ENCODE results near the gene OR10G3. TPM values are rescaled to one million over a fixed set of nuclear protein-coding genes. Genes with fewer than 3 reads are reported as not detected.

OR10G3 gene
- total RNA-seq, 1 experiment from 2014 or later, result not detected

DNA sequence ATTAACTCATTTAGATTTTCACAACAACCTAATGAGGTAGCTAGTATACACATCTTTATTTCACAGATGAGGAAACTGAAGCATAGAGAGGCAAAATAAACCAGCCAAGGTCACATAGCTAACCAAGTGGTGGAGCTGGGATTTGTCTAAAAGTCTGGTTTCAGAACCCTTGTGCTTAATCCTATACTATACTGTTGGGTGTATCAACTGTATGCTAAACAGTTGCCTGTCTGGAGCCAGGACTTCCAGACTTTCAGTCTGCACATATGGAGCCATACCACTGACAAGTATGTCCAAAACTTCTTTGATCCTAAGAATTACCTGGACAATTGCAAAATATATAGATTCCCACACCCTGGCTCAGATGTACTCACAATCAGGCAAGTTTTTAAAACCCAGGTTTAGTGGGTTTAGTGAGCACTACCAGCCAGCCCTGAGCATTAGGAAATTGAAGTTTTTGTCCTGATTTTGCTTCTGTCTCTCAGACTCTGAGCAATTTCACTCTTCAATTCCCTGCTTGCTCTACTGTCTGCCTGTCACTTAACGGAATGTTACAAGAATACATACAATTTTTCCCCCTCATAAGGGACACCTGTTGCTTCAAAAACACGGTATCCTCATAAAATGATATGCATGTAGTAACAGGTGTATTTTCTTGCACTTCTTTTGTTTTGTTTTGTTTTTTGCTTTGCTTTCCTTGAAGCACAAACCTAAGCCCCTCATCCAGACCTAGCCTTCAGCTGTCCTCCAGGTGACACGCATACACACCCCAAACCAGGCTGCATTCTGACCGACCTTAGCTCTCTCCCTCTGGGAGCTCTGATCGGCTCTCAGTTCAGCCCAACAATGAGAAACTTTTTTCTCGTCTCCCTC, 44.1 kb downstream of the OR10G3 start:
- H3K4me1 ChIP-seq, result no peaks in the 10 kb centered on the region
- BruUV-seq (replicated peaks), result no TSS peak
- ChIA-PET POLR2A (no interaction called here), CTCF (interaction anchor here (0.5 kb wide), 1 partner anchor 9 kb away, joined by 3 read pairs; no protein-coding TSS in a partner anchor)
- peaks cover 6% of the 10 kb centered on the region for H3K4me1 Mint-ChIP-seq (ENCODE audit: low read depth, unreplicated experiment)
- H3K4me3 Mint-ChIP-seq (ENCODE audit: unreplicated experiment), result no peak overlapping the region
- intact Hi-C loops (cut with micrococcal nuclease; ENCODE audit: unreplicated experiment), result no loop called here
- no peak overlapping the region for H3K27ac Mint-ChIP-seq (ENCODE audit: unreplicated experiment)
- no peaks in the 10 kb centered on the region for H3K9me3 ChIP-seq
- H3K9me3 Mint-ChIP-seq (ENCODE audit: unreplicated experiment), result no peaks in the 10 kb centered on the region
- no peaks in the 10 kb centered on the region for H3K27me3 ChIP-seq (replicated peaks; ENCODE audit: control insufficient read depth, insufficient read depth, low read length)
- TF ChIP-seq, protein P1, sequence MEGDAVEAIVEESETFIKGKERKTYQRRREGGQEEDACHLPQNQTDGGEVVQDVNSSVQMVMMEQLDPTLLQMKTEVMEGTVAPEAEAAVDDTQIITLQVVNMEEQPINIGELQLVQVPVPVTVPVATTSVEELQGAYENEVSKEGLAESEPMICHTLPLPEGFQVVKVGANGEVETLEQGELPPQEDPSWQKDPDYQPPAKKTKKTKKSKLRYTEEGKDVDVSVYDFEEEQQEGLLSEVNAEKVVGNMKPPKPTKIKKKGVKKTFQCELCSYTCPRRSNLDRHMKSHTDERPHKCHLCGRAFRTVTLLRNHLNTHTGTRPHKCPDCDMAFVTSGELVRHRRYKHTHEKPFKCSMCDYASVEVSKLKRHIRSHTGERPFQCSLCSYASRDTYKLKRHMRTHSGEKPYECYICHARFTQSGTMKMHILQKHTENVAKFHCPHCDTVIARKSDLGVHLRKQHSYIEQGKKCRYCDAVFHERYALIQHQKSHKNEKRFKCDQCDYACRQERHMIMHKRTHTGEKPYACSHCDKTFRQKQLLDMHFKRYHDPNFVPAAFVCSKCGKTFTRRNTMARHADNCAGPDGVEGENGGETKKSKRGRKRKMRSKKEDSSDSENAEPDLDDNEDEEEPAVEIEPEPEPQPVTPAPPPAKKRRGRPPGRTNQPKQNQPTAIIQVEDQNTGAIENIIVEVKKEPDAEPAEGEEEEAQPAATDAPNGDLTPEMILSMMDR (IDR thresholded peaks at IDR 0.05; ENCODE audit: insufficient read depth in 1 of 2, low read depth in 1 of 2, low read length in 1 of 2, severe bottlenecking in 1 of 2, unreplicated experiment in 1 of 2), result no peak
- no peaks in the 10 kb centered on the region for H3K27me3 Mint-ChIP-seq (ENCODE audit: insufficient read depth, unreplicated experiment)
- no peaks in the 10 kb centered on the region for H3K36me3 ChIP-seq (ENCODE audit: control insufficient read depth, insufficient read depth, low read length)
- H3K4me3 ChIP-seq (ENCODE audit: low read depth, low read length), result no peak overlapping the region
- no peaks in the 10 kb centered on the region for H3K36me3 Mint-ChIP-seq (ENCODE audit: insufficient read depth, unreplicated experiment)
- no peak for DNase-seq

DNA sequence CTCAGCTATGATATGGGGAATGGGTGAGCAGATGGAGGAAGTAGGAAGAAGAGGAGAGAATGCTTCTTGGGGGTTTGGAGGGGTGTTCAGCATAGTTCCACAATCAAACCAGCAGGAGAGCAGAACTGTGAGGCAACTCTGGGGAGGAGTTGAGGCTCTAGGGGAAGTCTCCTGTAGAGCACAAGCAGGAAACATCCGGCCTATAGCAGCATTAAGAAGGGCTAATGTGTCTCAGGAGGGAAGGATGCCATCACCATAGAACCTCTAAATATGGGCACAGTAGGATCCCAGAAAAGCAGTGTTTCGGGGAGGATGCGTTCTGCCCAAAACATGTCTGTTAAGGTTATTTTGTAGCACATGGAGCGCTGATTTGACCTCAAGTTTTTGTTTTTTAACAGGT, 45.3 kb downstream of the OR10G3 start:
- CTCF ChIA-PET, result no interaction called here

DNA sequence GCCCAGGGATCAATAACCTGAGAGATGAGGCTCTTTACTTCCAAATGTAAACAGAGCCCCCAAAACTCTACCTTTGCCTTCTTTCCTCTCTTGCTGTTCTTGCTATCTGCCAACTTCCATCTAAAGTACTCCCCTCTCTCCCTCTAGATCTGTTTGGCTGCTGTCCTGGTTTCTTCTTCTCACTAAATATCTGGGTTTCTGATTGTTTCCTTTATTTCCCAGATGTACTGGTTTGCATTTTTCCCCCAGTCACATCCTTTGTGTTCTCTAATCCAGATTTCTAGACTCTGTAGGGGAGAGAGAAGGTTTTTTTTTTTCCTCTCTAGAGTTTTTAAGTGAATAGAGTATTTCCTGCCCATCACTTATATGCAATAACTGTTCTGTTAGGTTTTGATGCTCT, 46.6 kb downstream of the OR10G3 start:
- H3K4me1 ChIP-seq, result peaks cover 9% of the 10 kb centered on the region
- TF ChIP-seq, protein P1 (IDR thresholded peaks at IDR 0.05; ENCODE audit: insufficient read depth in 1 of 2, low read depth in 1 of 2, low read length in 1 of 2, severe bottlenecking in 1 of 2, unreplicated experiment in 1 of 2), result no peak
- no peaks in the 10 kb centered on the region for H3K9me3 Mint-ChIP-seq (ENCODE audit: unreplicated experiment)
- DNase-seq, result no peak
- no peaks in the 10 kb centered on the region for H3K9me3 ChIP-seq
- no TSS peak for BruUV-seq (replicated peaks)
- ChIA-PET CTCF (no interaction called here), POLR2A (no interaction called here)
- no peak overlapping the region for H3K4me3 Mint-ChIP-seq (ENCODE audit: unreplicated experiment)
- H3K27me3 ChIP-seq (replicated peaks; ENCODE audit: control insufficient read depth, insufficient read depth, low read length), result no peaks in the 10 kb centered on the region
- H3K36me3 Mint-ChIP-seq (ENCODE audit: insufficient read depth, unreplicated experiment), result no peaks in the 10 kb centered on the region
- H3K36me3 ChIP-seq (ENCODE audit: control insufficient read depth, insufficient read depth, low read length), result no peaks in the 10 kb centered on the region
- H3K27ac Mint-ChIP-seq (ENCODE audit: unreplicated experiment), result no peak overlapping the region
- intact Hi-C loops (cut with micrococcal nuclease; ENCODE audit: unreplicated experiment), result no loop called here
- peaks cover 14% of the 10 kb centered on the region for H3K4me1 Mint-ChIP-seq (ENCODE audit: low read depth, unreplicated experiment)
- no peak overlapping the region for H3K4me3 ChIP-seq (ENCODE audit: low read depth, low read length)
- H3K27me3 Mint-ChIP-seq (ENCODE audit: insufficient read depth, unreplicated experiment), result no peaks in the 10 kb centered on the region

More for the DNA sequence above, 45.3 kb downstream of the OR10G3 start:
- Mint-ChIP-seq H3K27me3 (ENCODE audit: insufficient read depth, unreplicated experiment) (no peaks in the 10 kb centered on the region), H3K27ac (ENCODE audit: unreplicated experiment) (no peak overlapping the region), H3K9me3 (ENCODE audit: unreplicated experiment) (no peaks in the 10 kb centered on the region), H3K4me3 (ENCODE audit: unreplicated experiment) (no peak overlapping the region), H3K36me3 (ENCODE audit: insufficient read depth, unreplicated experiment) (no peaks in the 10 kb centered on the region), H3K4me1 (ENCODE audit: low read depth, unreplicated experiment) (peaks cover 6% of the 10 kb centered on the region)
- BruUV-seq (replicated peaks), result no TSS peak
- H3K9me3 ChIP-seq, result no peaks in the 10 kb centered on the region
- intact Hi-C loops (cut with micrococcal nuclease; ENCODE audit: unreplicated experiment), result loop anchor here (1.0 kb wide), 1 partner anchor 8 kb away; the partner anchor contains the start of gene SALL2
- TF ChIP-seq, protein P1 (IDR thresholded peaks at IDR 0.05; ENCODE audit: insufficient read depth in 1 of 2, low read depth in 1 of 2, low read length in 1 of 2, severe bottlenecking in 1 of 2, unreplicated experiment in 1 of 2), result no peak
- DNase-seq, result no peak
- no peak overlapping the region for H3K4me3 ChIP-seq (ENCODE audit: low read depth, low read length)
- POLR2A ChIA-PET, result no interaction called here
- H3K27me3 ChIP-seq (replicated peaks; ENCODE audit: control insufficient read depth, insufficient read depth, low read length), result no peaks in the 10 kb centered on the region
- no peaks in the 10 kb centered on the region for H3K4me1 ChIP-seq
- no peaks in the 10 kb centered on the region for H3K36me3 ChIP-seq (ENCODE audit: control insufficient read depth, insufficient read depth, low read length)
